HG02623 (cell line): ENCODE measurements around the gene ACER1.
"Not testable (repeated sequence)": the region's sequence is repeated elsewhere in the genome, so short reads cannot be mapped to it uniquely, and the experiment has no call there.

ENCODE experiments used
- ATAC-seq: cut with Tn5 transposase; IDR thresholded peaks from one replicate; pipeline ENCODE4 v1.9.1; 2021; ENCODE audit warnings: moderate library complexity; ENCODE audit not compliant: unreplicated experiment

Gene ACER1, protein sequence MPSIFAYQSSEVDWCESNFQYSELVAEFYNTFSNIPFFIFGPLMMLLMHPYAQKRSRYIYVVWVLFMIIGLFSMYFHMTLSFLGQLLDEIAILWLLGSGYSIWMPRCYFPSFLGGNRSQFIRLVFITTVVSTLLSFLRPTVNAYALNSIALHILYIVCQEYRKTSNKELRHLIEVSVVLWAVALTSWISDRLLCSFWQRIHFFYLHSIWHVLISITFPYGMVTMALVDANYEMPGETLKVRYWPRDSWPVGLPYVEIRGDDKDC

DNA sequence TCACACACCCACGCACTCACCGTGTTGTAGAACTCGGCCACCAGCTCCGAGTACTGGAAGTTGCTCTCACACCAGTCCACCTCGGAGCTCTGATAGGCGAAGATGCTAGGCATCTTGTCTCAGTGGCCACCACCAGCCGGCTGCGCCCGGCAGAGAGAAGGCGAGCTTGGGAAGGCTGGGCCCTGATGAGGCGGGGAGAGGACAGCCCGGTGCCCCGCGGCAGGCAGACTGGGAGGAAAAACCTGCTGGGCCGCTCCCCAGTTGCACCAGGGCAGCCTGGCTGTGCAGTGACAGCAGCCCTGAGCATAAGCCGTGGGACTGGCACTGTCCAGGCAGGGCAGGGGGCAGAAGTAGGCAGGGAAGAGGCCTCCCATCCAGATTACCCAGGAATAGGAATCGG is at the start of gene ACER1:
Gene ACER1, minus strand, starts transcription at position 174 of the 400 bp plus-strand sequence. Its CDS starts 61 bp downstream, at position 113.
- no peak for ATAC-seq

DNA sequence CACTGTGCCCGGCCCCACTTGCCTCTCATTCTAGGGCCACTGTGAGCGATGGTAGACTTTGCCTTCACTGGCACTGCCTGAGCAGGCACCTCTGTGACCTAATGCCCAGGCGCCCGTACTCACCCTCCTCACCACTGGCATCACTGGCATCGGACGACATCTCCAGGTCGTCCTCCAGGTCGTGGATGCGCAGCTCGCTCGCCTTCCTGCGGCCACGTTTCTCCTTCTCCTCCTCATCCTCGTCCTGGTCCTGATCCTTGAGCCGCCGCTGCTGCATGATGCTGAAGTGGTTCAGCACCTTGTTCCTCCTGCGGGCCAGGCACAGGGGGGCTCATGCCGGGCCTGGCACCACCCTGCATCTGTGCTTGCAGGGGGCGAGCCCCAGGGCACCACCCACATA is 49.8 kb upstream of the ACER1 start:
- no peak for ATAC-seq

DNA sequence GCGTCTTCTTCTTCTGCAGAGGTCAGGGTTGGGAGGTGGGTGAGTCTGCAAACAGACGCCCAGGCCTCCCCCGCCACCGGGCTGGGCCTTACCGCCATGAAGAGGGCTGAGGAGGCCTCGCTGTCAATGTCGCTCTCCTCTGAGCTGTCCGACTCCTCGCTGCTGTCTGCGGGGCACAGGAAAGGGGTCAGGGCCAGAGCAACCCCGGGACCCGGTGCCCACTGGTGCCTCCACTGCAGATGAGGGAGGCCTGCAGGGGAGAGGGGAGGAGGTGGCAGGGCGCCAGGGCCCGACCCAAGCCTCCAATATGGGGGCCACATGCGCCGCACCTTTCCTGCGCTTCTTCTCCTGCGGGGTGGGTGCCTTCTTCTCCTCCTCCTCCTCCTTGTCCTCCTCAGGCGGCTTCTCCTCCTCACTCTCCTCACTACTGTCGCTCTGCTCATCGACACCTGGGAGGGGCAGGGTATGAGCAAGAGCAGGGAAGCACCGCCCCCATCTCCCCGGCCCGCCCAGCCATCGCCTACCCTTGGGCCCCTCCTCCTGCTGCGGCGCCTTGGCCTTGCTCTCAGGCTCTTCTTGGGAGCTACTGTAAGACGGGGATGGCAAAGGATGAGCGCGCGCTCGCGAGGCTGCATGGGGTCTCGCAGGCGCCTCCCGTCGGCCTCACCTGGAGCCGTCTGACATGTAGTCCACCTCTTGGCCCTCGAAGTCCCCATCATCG is 47.8 kb upstream of the ACER1 start:
- no peak for ATAC-seq

DNA sequence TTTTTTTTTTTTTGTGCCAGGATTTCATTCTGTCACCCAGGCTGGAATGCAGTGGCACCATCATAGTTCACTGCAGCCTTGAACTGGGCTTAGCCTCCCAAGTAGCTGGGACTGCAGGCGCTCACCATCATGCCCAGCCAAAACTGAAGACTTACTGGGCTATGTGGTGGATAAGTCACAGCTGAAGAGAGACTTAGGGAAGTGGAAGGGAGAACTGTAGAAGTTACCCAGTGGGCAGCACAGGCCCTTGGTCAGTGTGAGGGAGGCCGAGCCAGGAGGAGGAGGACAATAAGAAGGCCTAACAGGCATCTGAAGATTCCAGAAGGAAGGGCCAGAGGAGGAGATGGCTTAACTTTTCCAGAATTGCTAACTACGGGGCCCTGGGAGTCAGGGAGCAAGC is 46.3 kb upstream of the ACER1 start:
- no peak for ATAC-seq

DNA sequence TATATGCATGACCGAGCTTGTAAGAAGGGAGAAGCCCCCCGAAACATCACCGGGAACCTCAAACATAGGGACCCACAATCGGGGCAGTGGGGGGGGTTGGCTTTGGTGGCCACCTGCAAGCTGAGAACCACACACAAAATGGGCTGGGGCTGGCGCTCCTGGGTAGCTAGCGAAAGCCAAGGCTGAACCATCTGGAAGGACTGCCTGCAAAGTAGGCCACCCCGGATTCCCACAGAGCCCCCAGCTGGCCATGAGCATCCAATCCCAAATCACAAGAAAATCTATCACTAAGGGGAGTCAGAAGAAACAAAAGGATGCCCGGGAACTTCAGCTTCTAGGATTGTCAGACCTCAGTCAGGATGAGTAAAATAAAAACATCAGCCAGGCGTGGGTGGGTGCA is 45.1 kb upstream of the ACER1 start:
- no peak for ATAC-seq

DNA sequence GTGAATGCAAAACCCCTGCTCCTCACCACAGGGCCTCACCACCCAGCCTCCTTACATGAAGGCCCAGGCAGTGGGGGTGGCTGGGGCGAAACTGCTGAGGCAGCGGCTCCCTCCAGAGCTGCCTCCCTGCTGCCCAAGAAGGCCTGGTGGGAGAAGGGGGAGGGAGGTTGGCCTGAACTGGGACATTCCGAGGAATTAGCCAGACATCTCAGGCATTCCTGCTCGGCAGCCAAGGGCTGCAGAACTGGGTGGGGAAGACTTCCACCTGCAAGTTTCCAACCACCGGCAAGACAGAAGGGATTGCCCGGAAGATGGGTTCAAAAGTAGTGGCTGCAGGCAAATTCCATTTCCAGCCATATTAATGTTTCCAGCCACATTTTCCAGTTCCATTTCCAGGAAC is 44.6 kb upstream of the ACER1 start:
- no peak for ATAC-seq

DNA sequence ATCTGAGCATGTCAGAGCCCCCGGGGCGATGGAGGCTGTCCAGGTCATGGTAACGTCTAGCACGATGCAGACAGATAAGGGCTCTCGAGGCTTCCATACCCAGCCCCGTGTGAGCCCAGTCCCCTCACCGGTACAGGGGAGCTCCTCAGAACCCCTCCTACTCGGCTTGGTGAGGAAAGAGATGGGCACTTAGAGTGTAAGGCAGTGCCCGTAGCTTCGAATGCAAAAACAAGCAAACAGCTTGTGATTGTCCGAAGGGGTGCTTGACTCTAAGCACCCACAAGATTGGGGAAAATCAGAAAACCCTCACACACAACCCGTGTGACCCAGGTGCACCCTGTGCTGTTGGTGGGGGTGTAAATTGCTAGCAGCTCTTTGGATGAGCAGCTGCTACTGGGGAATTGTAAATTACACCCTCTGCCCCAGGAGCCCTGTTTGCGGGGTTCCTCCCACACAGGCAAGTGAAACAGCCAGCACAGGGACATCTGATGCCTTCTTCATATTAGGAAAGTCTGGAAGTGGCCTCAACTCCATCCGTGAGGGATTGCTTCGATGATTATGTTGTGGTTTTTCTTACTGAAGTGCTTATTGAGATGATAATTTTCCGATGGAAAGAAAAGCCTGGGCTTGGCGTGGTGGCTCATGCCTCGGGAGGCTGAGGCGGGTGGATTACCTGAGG is 43.2 kb upstream of the ACER1 start:
- no peak for ATAC-seq

DNA sequence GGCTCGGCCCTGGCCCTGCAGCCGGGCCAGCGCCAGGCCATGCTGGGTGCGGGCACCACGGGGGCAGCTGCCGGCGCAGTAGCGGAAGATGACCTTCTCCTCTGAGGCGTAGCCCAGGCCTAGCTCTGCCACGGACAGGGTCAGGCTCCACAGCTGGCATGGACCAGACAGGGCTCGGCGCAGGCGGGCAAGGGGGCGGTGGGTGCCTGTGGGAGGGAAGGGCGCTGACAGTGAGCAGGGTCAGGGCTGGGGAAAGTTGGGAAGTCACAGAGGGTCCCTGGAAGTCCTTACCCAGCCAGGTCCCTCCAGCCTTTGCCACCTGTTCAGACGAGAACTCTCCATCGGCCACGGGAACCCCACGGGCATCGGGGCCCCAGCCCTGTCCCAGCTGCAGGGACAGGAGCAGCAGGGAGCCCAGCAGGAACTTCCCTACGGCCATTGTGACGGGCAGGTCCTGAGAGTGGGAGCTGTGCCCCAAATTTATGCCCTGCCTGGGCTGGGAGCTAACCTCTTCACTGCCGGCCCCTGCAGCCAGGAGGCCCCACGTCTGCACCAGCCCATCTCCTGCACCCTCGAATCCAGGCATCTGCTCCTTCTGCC is 42.1 kb upstream of the ACER1 start, which contains the start of gene PSPN:
Gene PSPN, minus strand, starts transcription at position 523 of the 600 bp plus-strand sequence. Its CDS starts 84 bp downstream, at position 439.
- no peak for ATAC-seq

DNA sequence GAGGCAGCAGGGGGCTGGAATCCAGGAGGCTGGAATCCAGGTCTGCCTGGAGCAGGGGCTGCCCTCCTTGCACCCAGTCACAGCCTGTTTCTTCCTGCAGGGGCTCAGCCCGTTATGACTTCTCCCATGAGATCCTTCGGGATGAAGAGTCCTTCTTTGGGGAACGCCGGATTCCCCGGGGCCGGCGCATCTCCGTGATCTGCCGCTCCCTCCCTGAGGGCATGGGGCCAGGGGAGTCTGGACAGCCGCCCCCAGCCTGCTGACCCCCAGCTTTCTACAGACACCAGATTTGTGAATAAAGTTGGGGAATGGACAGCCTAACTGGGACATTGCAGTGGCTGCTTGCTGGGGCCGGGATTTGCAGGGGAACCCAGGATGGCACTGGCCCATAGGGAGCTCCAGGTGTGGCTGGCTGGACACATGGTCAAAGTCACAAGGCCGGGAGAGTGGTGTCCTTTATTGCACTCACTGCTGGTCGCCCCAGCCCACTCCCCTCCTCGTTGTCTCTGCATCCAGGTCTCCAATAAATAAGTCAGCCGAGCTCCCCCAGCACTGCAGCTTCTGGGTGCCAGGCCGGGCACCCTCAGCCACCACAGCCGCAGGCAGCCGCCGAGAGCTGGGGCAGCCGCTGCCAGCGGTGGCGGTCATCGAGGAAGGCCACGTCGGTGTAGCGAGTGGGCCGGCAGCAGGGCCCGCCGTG is 41.4 kb upstream of the ACER1 start:
- no peak for ATAC-seq

DNA sequence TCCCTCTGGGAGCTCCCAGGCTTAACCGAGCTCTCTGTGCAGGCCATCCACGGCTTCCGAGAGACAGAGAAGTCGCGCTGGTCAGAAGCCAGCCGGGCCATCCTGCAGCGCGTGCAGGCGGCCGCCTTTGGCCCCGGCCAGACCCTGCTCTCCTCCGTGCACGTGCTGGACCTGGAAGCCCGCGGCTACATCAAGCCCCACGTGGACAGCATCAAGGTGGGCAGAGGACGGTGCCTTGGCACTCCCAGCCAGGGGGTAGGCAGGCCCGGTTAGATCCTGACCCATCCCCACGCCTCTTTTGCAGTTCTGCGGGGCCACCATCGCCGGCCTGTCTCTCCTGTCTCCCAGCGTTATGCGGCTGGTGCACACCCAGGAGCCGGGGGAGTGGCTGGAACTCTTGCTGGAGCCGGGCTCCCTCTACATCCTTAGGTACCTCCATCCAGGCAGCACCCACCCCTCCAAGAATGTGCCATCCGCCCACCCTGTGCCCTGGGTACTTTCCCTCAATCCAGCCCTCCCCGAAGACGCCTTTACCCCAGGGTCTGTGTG is 40.8 kb upstream of the ACER1 start:
- no peak for ATAC-seq

DNA sequence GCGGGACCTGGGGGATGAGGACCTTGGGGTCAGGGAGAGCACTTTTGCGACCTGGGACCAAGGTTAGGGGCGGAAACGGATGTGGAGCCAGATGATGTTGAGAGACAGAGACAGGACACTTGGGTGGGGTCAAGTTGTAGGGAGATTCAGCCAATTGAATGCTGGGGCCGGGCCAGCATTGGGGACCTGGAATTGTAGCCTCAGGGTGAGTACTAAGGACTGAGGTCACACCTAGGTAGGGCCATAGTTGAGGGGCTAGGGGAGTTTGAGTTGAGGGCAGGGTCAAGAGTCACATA is 40.3 kb upstream of the ACER1 start:
- no peak for ATAC-seq

DNA sequence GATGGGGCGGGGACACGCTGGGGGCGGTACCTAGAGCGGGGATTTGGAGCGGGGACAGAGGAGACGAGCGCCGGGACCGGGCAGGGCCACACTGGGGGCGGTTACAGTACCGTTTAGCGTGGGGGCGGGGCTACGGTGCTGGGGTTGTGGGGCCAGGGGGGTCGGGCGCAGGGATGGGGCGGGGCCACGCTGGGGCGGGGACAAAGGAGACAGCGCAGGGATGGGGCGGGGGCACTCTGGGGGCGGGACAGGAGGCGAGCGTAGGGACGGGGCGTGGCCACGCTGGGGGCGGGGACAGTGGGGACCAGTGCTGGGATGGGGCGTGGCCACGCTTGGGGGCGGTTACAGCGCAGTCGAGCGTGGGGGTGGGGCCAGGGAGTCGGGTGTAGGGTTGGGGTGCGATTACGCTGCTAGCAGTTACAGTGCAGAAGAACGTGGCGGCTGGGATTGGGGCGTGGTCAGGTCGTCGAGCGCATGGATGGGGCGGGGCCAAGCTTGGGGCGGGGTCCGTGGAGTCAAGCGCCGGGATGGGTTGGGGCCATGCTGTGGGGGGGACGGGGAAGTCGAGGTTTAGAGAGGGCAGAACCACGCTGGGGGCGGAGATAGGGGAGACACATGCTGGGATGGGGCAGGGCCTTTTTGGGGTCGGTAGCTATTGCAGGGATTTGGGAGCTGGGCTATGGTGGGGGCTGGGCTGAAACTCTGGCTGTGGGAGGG is 39.8 kb upstream of the ACER1 start:
- ATAC-seq, result peak; percentile 59

DNA sequence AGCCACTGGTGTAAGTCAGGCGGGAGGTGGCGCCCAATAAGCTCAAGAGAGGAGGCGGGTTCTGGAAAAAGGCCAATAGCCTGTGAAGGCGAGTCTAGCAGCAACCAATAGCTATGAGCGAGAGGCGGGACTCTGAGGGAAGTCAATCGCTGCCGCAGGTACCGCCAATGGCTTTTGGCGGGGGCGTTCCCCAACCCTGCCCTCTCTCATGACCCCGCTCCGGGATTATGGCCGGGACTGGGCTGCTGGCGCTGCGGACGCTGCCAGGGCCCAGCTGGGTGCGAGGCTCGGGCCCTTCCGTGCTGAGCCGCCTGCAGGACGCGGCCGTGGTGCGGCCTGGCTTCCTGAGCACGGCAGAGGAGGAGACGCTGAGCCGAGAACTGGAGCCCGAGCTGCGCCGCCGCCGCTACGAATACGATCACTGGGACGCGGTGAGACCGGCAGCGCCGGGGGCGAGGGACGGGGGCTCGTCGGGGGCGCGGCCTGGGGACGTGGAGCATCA is 39.2 kb upstream of the ACER1 start, which contains the start of gene ALKBH7:
Gene ALKBH7, plus strand, starts transcription at position 201 of the 502 bp plus-strand sequence. Its CDS starts 27 bp downstream, at position 228.
- peak; percentile 65 for ATAC-seq

DNA sequence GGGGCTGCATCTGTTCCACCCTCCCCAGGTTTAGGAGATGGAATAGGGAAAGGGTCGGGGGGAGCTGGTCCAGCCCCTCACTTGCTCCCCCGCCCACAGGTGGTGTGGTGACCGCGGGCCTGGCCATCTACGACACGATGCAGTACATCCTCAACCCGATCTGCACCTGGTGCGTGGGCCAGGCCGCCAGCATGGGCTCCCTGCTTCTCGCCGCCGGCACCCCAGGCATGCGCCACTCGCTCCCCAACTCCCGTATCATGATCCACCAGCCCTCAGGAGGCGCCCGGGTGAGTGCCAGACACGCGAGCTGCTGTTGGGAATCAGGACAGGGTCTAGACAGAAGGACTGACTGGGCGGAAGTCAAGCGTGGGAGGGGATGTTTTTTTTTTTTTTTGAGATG is 30.9 kb upstream of the ACER1 start:
- no peak for ATAC-seq

DNA sequence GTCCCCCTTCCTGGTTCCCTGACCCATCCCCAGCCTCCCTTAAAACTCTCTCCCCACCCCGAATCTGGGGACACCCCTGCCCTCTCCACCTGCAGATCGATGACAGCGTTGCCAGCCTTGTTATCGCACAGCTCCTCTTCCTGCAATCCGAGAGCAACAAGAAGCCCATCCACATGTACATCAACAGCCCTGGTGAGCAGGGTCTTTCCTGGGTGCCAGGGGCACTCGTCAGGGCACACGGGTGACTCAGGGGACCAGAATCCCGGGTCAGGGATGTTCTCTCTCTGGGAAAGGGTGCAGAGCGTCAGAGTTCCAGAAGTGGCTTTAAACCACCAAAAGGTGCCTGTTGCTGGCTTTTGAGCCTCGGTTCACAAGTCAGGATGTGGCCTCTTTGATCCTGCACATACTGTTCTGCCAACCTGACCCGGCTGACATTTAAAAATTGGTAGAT is 29.0 kb upstream of the ACER1 start:
- no peak for ATAC-seq

DNA sequence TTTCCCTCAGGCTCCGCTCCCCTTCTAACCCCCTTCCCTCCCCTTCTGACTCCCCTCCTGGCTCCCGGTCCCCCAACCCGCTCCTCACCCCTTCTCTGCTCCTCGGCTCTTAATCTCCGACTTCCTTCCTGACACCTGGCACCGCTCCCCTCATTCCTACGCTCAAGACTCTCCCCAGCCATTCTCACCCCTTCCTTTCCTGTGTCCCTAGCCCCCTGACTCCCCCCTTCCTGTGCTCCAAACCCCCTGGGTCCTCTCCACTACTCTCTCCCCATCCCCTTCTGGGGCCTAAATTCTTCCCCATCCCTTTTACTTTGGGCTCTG is 28.6 kb upstream of the ACER1 start:
- no peak for ATAC-seq

DNA sequence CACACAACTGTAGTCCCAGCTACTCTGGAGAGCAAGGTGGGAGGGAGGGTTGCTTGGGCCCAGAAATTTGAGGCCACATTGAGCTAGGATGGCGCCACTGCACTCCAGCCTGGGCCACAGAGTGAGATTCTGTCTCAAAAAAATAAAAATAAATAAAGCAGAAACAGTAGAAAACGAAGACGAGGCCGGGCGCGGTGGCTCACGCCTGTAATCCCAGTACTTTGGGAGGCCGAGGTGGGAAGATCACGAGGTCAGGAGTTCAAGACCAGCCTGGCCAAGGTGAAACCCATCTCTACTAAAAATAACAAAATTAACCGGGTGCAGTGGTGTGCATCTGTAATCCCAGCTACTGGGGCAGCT is 27.4 kb upstream of the ACER1 start:
- not testable (repeated sequence) for ATAC-seq

DNA sequence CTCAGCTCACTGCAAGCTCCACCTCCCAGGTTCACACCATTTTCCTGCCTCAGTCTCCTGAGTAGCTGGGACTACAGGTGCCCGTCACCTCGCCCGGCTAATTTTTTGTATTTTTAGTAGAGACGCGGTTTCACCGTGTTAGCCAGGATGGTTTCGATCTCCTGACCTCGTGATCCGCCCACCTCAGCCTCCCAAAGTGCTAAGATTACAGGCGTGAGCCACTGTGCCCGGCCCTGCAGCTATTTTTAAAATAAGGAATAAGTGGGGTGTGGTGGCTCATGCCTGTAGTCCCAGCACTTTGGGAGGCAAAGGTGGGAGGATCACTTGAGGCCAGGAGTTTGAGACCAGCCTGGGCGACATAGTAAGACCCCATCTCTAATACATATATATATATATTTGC is 27.0 kb upstream of the ACER1 start:
- not testable (repeated sequence) for ATAC-seq

DNA sequence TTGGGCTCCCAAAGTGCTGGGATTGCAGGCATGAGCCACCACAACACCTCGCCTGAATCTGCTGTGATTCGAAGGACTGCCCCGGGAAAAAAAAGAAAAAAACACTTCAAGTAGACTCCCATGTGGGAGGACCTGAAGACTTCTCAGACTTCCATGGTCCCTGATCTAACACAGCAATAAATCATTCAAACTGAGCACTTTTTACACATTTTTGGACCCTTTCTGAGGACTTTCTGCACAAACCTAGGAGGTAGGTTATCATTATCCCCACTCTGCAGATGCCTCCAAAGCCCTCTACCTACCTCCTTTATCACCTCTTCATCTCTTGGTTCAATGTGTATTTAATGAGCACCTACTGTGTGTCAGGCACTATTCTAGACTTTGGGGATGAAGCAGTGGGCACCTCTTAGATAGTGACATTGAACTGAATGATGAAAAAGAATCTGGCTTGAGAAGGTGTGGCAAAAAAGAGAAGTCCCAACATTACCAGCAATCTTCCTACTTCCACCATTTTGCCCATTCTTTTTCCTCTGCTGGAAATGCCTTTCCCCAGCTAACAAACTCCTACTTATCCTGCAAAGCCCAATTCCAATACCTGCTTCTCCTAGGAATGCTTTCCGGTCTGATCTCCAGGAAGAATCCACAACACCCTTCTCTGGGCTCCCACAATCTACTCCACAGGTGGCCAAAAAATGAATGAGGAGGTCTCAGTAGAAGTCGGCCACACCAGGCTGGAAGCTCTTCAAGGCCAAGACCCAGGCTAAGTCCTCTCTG is 26.3 kb upstream of the ACER1 start:
- ATAC-seq, result no peak
